ENCODE data around the gene PRDM2.

Gene PRDM2

DNA sequence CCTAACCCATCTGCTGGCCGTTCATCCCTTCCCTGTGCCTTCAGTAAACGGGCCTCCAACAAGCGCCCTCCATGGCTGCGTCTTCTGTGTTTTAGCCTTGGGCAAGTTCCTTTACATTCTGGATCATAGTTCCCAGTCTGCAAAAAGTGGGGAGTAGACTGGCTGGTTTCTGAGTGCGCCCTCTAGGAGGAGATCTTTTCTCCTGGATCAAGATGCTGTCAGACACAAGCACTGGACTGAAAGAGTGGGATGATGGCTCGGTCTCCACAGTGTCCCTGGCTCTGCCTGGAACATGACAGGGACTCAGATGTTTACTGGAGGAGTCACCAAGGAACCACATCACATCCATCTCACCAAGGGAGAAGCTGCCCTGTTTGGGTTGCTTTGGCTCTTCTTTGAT, 88.8 kb downstream of the PRDM2 start:
- DNase-seq (ENCODE audit: low spot score) = no peak
- TF ChIP-seq, protein P1, sequence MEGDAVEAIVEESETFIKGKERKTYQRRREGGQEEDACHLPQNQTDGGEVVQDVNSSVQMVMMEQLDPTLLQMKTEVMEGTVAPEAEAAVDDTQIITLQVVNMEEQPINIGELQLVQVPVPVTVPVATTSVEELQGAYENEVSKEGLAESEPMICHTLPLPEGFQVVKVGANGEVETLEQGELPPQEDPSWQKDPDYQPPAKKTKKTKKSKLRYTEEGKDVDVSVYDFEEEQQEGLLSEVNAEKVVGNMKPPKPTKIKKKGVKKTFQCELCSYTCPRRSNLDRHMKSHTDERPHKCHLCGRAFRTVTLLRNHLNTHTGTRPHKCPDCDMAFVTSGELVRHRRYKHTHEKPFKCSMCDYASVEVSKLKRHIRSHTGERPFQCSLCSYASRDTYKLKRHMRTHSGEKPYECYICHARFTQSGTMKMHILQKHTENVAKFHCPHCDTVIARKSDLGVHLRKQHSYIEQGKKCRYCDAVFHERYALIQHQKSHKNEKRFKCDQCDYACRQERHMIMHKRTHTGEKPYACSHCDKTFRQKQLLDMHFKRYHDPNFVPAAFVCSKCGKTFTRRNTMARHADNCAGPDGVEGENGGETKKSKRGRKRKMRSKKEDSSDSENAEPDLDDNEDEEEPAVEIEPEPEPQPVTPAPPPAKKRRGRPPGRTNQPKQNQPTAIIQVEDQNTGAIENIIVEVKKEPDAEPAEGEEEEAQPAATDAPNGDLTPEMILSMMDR (conservative IDR thresholded peaks at IDR 0.05; ENCODE audit: low read depth) = no peak
- CTCF ChIA-PET = interaction anchor here (0.7 kb wide), 1 partner anchor 10 kb away, joined by 3 read pairs; no protein-coding TSS in a partner anchor
- POLR2A ChIA-PET (ENCODE audit: low non-redundant PET) = no interaction called here
- H3K27ac ChIP-seq = no peak overlapping the region

DNA sequence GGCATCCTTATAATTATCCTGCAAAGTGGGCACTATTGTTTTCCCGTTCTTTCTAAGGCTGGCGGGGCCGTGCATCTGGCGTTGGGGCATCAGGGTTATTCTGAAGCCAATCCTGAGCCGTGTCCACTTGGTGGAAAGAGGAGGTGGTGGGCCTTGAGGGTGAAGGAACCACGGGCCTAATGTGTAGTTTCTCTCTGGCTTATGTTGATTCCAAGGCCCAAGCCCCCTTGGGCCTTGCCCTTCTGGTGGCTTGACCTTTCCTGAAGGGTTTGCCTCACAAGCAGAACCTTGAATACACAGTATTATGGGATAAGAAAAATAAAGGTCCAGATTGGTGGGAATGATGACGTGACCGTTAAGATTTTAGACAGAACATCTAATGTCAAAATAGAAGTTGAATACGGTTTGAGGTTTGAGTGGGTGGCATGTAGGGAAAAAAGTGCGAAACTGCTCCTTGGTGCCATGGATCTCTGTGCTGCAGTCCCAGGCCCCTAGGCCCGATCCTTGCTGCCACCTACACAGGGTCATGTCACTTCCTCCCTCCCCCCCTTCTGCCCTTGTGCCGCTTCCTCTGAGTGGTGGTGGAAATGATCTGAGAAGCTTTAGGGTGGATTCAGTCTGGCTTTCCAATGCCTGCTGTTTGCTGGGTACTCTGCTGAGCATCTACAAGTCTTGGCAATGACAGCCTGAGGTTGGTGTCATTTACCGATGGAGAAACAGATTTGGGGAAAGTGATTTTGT, 90.5 kb downstream of the PRDM2 start:
- no peak overlapping the region for H3K27ac ChIP-seq
- TF ChIP-seq, protein P1 (conservative IDR thresholded peaks at IDR 0.05; ENCODE audit: low read depth) = no peak
- no peak for DNase-seq (ENCODE audit: low spot score)
- ChIA-PET CTCF (interaction anchor here (0.6 kb wide), 1 partner anchor 288 kb away, joined by 4 read pairs; no protein-coding TSS in a partner anchor), POLR2A (ENCODE audit: low non-redundant PET) (no interaction called here)

DNA sequence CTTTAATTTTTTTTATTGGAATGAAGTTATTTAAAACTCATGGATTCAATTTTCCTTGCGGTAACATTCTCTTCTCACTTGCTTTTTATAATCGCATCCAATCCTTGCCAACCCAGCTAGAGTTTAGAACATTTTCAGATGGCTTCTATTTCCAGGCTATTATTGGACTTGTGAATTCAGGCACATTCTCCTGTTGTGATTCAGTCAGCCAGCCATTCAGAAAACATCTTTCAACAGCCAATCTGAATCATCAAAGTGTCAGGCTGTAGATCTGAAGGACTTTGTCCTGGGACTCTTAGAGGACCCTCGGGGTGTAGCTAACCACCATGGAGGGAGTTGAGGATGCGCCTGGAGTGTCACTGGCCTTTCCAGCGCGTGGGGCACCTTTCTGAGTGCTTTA, 92.4 kb downstream of the PRDM2 start:
- ChIA-PET POLR2A (ENCODE audit: low non-redundant PET) (no interaction called here), CTCF (interaction anchor here (0.6 kb wide), 1 partner anchor 798 kb away, joined by 4 read pairs; no protein-coding TSS in a partner anchor)
- TF ChIP-seq, protein P1 (conservative IDR thresholded peaks at IDR 0.05; ENCODE audit: low read depth) = no peak
- no peak for DNase-seq (ENCODE audit: low spot score)
- no peak overlapping the region for H3K27ac ChIP-seq

DNA sequence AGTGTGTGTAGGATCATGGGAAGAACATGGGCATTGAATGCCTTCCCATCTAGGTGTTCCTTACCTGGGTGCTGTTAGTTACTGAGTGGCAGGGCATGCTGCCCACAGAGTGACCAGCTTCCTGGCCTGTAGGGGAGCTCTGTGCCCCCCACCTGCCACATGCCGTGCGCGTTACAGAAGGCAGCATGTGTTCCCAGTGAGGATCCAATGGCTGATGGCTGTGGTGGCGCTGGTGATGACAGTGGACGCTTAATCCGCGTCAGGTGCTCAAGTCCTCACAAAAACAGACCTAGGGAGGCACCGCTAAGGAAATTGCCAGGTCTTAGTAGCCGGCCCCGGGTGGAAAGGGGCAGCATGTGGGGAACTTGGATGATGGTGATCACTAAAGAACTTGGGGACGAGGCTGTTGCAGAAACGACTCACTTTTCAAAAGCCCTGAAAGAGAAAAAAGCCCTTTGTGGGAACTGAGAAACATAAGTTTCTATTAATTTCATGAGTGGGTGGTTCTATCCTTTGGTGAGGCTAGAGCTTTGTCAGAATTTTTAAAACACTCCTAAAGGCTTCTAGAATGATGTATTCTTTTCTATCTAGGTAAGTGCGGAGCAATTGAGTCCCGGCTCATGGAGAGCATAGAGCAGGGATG, 93.2 kb downstream of the PRDM2 start:
- TF ChIP-seq, protein P1 (conservative IDR thresholded peaks at IDR 0.05; ENCODE audit: low read depth) = no peak
- CTCF ChIA-PET = interaction anchor here (0.6 kb wide), 2 partner anchors 58 to 797 kb away, joined by 3 to 4 read pairs; no protein-coding TSS in a partner anchor
- no peak for DNase-seq (ENCODE audit: low spot score)
- POLR2A ChIA-PET (ENCODE audit: low non-redundant PET) = no interaction called here
- no peak overlapping the region for H3K27ac ChIP-seq

DNA sequence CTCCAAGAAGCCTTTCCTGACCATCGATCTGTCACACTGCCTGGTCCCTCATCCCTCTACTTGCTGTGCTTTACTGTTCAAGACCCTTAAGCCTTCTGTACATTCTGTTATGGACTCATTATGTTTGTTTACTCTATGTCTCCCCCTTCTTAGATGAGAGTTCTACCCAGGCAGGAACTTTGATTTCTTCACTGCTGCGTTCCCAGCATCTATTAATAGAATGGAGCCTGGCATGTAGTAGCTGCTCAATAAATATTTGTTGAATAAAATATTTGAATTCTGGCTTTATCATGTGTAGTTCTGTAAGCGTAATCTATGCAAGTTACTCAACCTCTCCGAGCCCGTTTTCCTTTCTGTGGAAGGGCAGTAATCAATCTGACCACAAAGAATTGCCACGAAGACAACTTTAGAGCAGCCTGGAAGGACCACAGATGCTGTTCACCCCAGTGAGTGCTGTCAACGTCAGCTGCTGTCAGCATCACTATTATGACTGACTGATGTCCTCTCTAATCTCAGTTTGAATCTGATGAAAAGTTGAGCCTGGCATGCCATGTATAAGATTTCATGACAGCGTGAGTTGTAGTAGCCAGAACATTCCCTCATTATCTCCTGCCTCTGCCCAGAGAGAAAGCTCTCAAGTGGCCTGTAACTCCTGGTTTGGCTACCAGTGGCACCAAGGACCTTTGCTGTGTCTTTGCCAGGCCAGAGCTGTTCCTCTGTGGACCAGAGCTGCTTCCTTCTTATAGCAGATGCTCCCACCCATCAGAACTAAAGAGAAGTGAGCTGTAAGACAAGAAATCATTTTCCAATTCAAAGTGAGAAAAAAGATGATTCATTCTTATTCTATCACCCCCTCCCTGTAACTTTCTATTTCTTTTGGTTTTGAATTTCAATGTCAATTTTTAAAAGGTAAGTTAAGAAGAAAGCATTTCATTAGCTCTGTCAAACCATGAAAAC, 94.5 kb downstream of the PRDM2 start:
- TF ChIP-seq, protein P1 (conservative IDR thresholded peaks at IDR 0.05; ENCODE audit: low read depth) = no peak
- POLR2A ChIA-PET (ENCODE audit: low non-redundant PET) = no interaction called here
- H3K27ac ChIP-seq = no peak overlapping the region
- no peak for DNase-seq (ENCODE audit: low spot score)
- CTCF ChIA-PET = interaction anchor here (0.6 kb wide), 1 partner anchor 99 kb away, joined by 4 read pairs; no protein-coding TSS in a partner anchor

DNA sequence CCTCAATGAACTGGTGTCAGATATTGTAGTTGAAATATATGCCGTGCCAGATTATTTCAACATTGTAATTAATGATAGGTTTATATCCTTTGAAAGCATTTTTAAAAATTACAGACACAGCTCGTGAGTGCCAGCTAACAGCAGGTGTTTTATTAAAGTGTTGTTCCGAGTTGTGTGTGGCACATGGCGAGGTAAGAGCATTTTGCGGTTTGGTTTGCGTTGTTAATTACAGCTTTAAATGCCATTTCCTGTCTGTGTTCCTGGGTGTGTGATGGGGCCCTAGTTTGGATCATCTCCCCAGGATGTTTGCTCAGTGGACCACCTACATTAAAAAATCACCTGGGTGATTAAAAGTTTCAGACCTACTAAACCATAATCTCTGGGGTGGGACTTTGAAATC, 97.4 kb downstream of the PRDM2 start:
- POLR2A ChIA-PET (ENCODE audit: low non-redundant PET) = no interaction called here
- CTCF ChIA-PET = interaction anchor here (0.7 kb wide), 1 partner anchor 20 kb away, joined by 3 read pairs; no protein-coding TSS in a partner anchor
- DNase-seq (ENCODE audit: low spot score) = no peak
- no peak overlapping the region for H3K27ac ChIP-seq
- TF ChIP-seq, protein P1 (conservative IDR thresholded peaks at IDR 0.05; ENCODE audit: low read depth) = no peak
